ENCODE measurements around the gene UBTD1. TPM values are rescaled to one million over a fixed set of nuclear protein-coding genes. Genes with fewer than 3 reads are reported as not detected.
"Not testable (repeated sequence)": the region's sequence is repeated elsewhere in the genome, so short reads cannot be mapped to it uniquely, and the experiment has no call there.

UBTD1 gene
- total and polyA plus RNA-seq, 5 donors from 2014 or later = 0.22 to 2.2 (median 1.8) TPM

DNA sequence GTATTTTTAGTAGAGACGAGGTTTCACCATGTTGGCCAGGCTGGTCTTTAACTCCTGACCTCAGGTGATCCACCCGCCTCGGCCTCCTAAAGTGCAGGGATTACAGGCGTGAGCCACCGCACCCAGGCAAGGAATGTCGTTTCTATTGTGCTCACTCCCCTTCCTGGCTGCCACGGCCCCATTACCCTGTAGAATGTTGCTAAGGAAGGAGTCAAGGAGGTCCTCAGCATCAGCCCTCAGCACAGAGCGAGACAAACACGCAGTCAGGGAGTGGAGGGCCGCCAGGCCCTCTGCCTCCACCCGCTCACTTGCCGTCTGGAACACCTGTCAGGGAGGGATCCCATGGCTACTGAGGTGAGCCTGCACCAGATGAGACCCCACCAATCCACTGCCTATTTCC, 29.9 kb upstream of the UBTD1 start:
- H3K36me3 ChIP-seq (ENCODE audit: control insufficient read depth, insufficient read depth, low read length) = peaks cover 79% of the 10 kb centered on the region
- not testable (repeated sequence) for H3K4me1 Mint-ChIP-seq; ATAC-seq (ENCODE audit: low read depth in 2 of 2); H3K27ac ChIP-seq (ENCODE audit: insufficient read depth, low read length, poor library complexity, severe bottlenecking); H3K9me3 Mint-ChIP-seq; H3K27me3 Mint-ChIP-seq; H3K27me3 ChIP-seq (ENCODE audit: control insufficient read depth, insufficient read depth, low read length); H3K4me3 Mint-ChIP-seq; H3K4me1 ChIP-seq (ENCODE audit: control insufficient read depth, insufficient read depth, low read length, poor library complexity, severe bottlenecking); H3K4me3 ChIP-seq (ENCODE audit: low read depth, low read length); DNase-seq; H3K9me3 ChIP-seq (ENCODE audit: control insufficient read depth in 2 of 2, low read length in 2 of 2)
- peak overlapping the region in 2 of 3 donors; percentile 16 to 74 for H3K27ac Mint-ChIP-seq
- peaks cover 21% of the 10 kb centered on the region for H3K36me3 Mint-ChIP-seq

DNA sequence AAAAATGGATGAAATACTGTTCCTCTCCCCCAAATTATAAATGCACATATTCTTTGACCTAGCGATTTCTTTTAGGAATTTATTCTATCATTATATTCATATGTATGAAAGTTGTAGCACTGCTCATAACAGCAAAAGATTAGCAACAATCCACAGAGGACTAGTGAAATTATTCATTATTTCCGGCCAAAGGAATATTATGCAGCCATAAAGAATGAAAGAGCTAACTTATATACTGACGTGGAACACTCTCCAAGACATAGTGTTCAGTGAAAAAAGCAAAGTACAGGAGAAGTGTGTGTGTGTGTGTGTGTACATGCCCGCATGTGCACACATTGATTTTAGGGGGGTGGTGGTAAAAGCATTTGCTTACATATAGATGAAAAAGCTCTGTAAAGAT, 23.8 kb upstream of the UBTD1 start:
- ATAC-seq (ENCODE audit: low read depth in 2 of 2) (no peak), DNase-seq (no peak)
- Histone ChIP-seq H3K9me3 (ENCODE audit: control insufficient read depth in 2 of 2, low read length in 2 of 2) (no peaks in the 10 kb centered on the region), H3K4me3 (ENCODE audit: low read depth, low read length) (no peak overlapping the region), H3K4me1 (ENCODE audit: control insufficient read depth, insufficient read depth, low read length, poor library complexity, severe bottlenecking) (no peaks in the 10 kb centered on the region), H3K27ac (ENCODE audit: insufficient read depth, low read length, poor library complexity, severe bottlenecking) (no peak overlapping the region), H3K36me3 (ENCODE audit: control insufficient read depth, insufficient read depth, low read length) (peaks cover 83% of the 10 kb centered on the region), H3K27me3 (ENCODE audit: control insufficient read depth, insufficient read depth, low read length) (no peaks in the 10 kb centered on the region)
- H3K4me3 Mint-ChIP-seq = no peak overlapping the region
- H3K9me3 Mint-ChIP-seq = peaks cover 0 to 2% (median 0%) of the 10 kb centered on the region in 7 donors
- H3K36me3 Mint-ChIP-seq = peaks cover 50% of the 10 kb centered on the region
- peak overlapping the region in 1 of 3 donors; percentile 14 for H3K27ac Mint-ChIP-seq
- no peaks in the 10 kb centered on the region for H3K27me3 Mint-ChIP-seq
- peaks cover 0 to 4% (median 0%) of the 10 kb centered on the region in 4 donors for H3K4me1 Mint-ChIP-seq

DNA sequence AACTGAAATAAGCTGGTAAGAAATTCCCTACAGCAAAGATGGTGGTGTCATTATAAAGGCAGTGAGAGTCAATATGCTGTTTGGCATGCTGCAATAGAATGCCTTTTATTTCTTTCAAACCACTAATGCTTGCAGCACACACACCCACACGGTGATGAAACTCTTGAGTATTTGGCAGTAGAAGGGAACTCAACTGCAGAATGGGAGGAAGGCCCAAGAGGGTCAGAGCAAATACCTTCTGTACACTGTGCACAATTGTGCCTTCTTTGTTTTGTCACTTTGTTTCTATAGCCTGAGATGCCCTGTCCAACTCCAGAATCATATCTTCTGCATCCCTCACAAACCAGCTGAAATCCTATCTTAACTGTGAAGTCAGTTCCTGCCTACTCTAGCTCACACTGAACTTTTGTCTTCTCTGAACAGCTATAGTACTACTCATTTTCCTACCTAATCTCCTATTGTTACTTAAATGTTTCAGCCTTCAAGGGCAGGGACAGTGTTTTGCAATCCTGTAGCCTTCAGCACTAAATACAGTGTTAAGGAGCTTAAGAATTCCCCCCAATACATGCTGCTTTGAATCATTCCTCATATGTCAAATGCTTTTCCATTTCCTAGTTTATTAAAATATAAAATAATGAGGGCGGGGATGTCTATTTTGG, 22.7 kb upstream of the UBTD1 start:
- Mint-ChIP-seq H3K4me1 (peaks cover 0 to 6% (median 0%) of the 10 kb centered on the region in 4 donors), H3K9me3 (peaks cover 0 to 2% (median 0%) of the 10 kb centered on the region in 7 donors), H3K36me3 (peaks cover 58% of the 10 kb centered on the region), H3K27me3 (no peaks in the 10 kb centered on the region), H3K27ac (no peak overlapping the region), H3K4me3 (no peak overlapping the region)
- Histone ChIP-seq H3K9me3 (ENCODE audit: control insufficient read depth in 2 of 2, low read length in 2 of 2) (no peaks in the 10 kb centered on the region), H3K4me1 (ENCODE audit: control insufficient read depth, insufficient read depth, low read length, poor library complexity, severe bottlenecking) (no peaks in the 10 kb centered on the region), H3K27me3 (ENCODE audit: control insufficient read depth, insufficient read depth, low read length) (no peaks in the 10 kb centered on the region), H3K27ac (ENCODE audit: insufficient read depth, low read length, poor library complexity, severe bottlenecking) (no peak overlapping the region), H3K36me3 (ENCODE audit: control insufficient read depth, insufficient read depth, low read length) (peaks cover 84% of the 10 kb centered on the region), H3K4me3 (ENCODE audit: low read depth, low read length) (no peak overlapping the region)
- DNase-seq = no peak
- ATAC-seq (ENCODE audit: low read depth in 2 of 2) = no peak

DNA sequence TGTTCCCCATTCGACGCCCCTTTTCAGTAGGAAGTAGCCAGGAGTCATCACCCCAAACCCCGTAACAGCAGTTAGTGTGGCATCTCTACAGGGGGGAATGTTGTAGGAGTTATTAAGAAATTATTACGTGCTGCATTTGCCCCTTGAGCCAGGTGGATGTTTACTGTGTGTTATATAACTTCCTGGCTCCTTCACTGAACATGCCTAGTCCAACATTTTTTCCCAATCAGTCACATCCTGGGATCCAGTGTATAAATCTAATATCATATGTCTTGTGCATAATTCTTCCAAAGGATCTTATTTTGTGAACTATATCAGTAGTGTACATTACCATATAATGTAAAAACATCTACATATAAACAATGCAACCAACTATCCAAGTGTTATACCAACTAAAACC, 19.3 kb upstream of the UBTD1 start:
- H3K9me3 Mint-ChIP-seq; H3K4me1 Mint-ChIP-seq; H3K9me3 ChIP-seq (ENCODE audit: control insufficient read depth in 2 of 2, low read length in 2 of 2); DNase-seq; H3K4me3 ChIP-seq (ENCODE audit: low read depth, low read length); H3K27me3 Mint-ChIP-seq; H3K27ac ChIP-seq (ENCODE audit: insufficient read depth, low read length, poor library complexity, severe bottlenecking); ATAC-seq (ENCODE audit: low read depth in 2 of 2); H3K27me3 ChIP-seq (ENCODE audit: control insufficient read depth, insufficient read depth, low read length); H3K4me1 ChIP-seq (ENCODE audit: control insufficient read depth, insufficient read depth, low read length, poor library complexity, severe bottlenecking); H3K4me3 Mint-ChIP-seq: not testable (repeated sequence)
- Mint-ChIP-seq H3K27ac (peak overlapping the region in 1 of 3 donors; percentile 60), H3K36me3 (peaks cover 44% of the 10 kb centered on the region)
- peaks cover 84% of the 10 kb centered on the region for H3K36me3 ChIP-seq (ENCODE audit: control insufficient read depth, insufficient read depth, low read length)

DNA sequence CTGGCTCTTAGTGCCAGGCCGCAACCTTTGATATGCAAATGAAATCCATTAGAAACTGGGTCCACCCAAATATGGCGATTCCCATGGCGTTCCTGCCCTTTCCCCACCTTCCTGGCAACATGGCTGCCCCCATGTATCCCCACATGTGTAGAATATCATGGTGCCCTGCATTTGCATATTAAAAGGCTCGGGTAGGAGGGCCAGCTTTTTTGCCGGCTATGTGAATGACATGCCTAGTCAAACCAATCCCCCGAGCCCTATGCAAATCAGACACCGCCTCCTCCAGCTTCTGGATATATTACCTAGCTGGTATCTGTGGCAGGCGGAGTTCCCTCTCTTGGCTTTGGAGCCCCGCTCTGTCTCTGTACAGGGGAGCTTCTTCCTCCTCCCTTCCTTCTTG, 18.8 kb upstream of the UBTD1 start:
- Mint-ChIP-seq H3K9me3 (peaks cover 0 to 1% (median 0%) of the 10 kb centered on the region in 7 donors), H3K4me3 (no peak overlapping the region), H3K4me1 (peaks cover 0 to 9% (median 0%) of the 10 kb centered on the region in 4 donors), H3K27me3 (no peaks in the 10 kb centered on the region), H3K27ac (no peak overlapping the region), H3K36me3 (peaks cover 40% of the 10 kb centered on the region)
- Histone ChIP-seq H3K27ac (ENCODE audit: insufficient read depth, low read length, poor library complexity, severe bottlenecking) (no peak overlapping the region), H3K4me3 (ENCODE audit: low read depth, low read length) (no peak overlapping the region), H3K4me1 (ENCODE audit: control insufficient read depth, insufficient read depth, low read length, poor library complexity, severe bottlenecking) (no peaks in the 10 kb centered on the region), H3K27me3 (ENCODE audit: control insufficient read depth, insufficient read depth, low read length) (no peaks in the 10 kb centered on the region), H3K36me3 (ENCODE audit: control insufficient read depth, insufficient read depth, low read length) (peaks cover 81% of the 10 kb centered on the region), H3K9me3 (ENCODE audit: control insufficient read depth in 2 of 2, low read length in 2 of 2) (no peaks in the 10 kb centered on the region)
- no peak for DNase-seq
- ATAC-seq (ENCODE audit: low read depth in 2 of 2) = no peak

DNA sequence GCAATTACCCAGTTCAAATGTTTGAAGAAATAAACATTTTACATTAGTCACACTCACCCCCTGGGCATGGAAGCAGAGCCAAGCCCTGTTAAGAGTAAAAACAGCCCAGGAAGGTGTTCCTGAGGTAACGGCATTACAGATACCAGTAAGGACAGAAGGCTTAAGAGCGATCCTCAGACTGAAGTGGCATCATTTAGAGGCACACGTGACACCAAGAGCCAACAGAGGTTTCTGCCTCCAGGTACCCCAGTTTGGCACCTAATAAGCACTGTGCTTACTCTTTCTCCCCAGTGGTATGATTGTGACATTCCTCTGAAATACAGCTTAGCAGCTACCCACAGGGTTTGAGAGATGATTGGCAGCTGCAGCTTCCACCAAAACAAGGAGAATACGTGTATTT, 17.7 kb upstream of the UBTD1 start:
- no peaks in the 10 kb centered on the region for H3K9me3 Mint-ChIP-seq
- H3K4me1 Mint-ChIP-seq = peaks cover 0 to 15% (median 3%) of the 10 kb centered on the region in 4 donors
- H3K4me3 ChIP-seq (ENCODE audit: low read depth, low read length) = no peak overlapping the region
- no peak overlapping the region for H3K27ac ChIP-seq (ENCODE audit: insufficient read depth, low read length, poor library complexity, severe bottlenecking)
- no peaks in the 10 kb centered on the region for H3K4me1 ChIP-seq (ENCODE audit: control insufficient read depth, insufficient read depth, low read length, poor library complexity, severe bottlenecking)
- no peaks in the 10 kb centered on the region for H3K9me3 ChIP-seq (ENCODE audit: control insufficient read depth in 2 of 2, low read length in 2 of 2)
- H3K27me3 ChIP-seq (ENCODE audit: control insufficient read depth, insufficient read depth, low read length) = no peaks in the 10 kb centered on the region
- no peaks in the 10 kb centered on the region for H3K27me3 Mint-ChIP-seq
- H3K4me3 Mint-ChIP-seq = no peak overlapping the region
- no peak for ATAC-seq (ENCODE audit: low read depth in 2 of 2)
- peaks cover 73% of the 10 kb centered on the region for H3K36me3 ChIP-seq (ENCODE audit: control insufficient read depth, insufficient read depth, low read length)
- no peak for DNase-seq
- peak overlapping the region in 1 of 3 donors; percentile 43 for H3K27ac Mint-ChIP-seq
- peaks cover 35% of the 10 kb centered on the region for H3K36me3 Mint-ChIP-seq

DNA sequence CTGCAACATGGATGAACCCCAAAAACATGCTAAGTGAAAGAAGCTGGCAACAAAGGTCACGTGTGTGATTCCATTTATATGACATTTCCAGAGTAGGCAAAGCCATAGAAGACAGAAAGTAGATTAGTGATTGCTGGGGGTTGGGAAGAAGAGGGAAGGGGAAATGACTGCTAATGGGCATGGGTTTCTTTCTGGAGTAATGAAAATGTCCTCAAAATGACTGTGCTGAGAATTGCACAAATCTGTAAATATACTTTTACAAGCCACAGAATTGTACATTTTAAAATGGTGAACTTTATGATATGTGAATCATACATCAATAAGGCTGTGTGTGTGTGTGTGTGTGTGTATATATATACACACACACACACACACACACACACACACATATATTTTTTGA, 16.3 kb upstream of the UBTD1 start:
- H3K27ac Mint-ChIP-seq = no peak overlapping the region
- no peak for ATAC-seq (ENCODE audit: low read depth in 2 of 2)
- no peaks in the 10 kb centered on the region for H3K9me3 Mint-ChIP-seq
- H3K36me3 Mint-ChIP-seq = peaks cover 23% of the 10 kb centered on the region
- no peak overlapping the region for H3K4me3 Mint-ChIP-seq
- Histone ChIP-seq H3K27ac (ENCODE audit: insufficient read depth, low read length, poor library complexity, severe bottlenecking) (no peak overlapping the region), H3K9me3 (ENCODE audit: control insufficient read depth in 2 of 2, low read length in 2 of 2) (no peaks in the 10 kb centered on the region), H3K4me1 (ENCODE audit: control insufficient read depth, insufficient read depth, low read length, poor library complexity, severe bottlenecking) (no peaks in the 10 kb centered on the region), H3K36me3 (ENCODE audit: control insufficient read depth, insufficient read depth, low read length) (peaks cover 60% of the 10 kb centered on the region), H3K27me3 (ENCODE audit: control insufficient read depth, insufficient read depth, low read length) (no peaks in the 10 kb centered on the region), H3K4me3 (ENCODE audit: low read depth, low read length) (no peak overlapping the region)
- no peaks in the 10 kb centered on the region for H3K27me3 Mint-ChIP-seq
- no peak for DNase-seq
- peaks cover 4 to 18% (median 8%) of the 10 kb centered on the region in 4 donors for H3K4me1 Mint-ChIP-seq

DNA sequence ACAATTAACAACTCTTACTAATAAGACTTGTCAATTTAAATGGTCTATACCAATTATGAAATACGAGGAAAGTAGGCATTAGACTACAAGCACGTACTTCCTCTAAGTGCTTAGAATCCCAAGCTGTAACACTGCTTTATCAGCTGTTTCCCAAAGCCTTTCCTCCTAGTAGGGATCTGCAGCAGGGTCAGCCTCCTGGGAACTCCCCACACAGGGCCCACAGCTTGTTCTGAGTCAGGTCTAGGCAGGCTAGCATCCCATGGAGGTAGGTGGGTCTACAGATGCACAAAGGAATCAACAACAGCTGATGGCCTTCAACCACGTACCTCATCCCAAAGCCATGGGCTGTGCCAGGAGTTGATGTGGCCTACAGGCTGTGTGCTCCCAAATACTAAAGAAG, 15.2 kb upstream of the UBTD1 start:
- H3K9me3 ChIP-seq (ENCODE audit: control insufficient read depth in 2 of 2, low read length in 2 of 2) = no peaks in the 10 kb centered on the region
- H3K27ac Mint-ChIP-seq = no peak overlapping the region
- ATAC-seq (ENCODE audit: low read depth in 2 of 2) = no peak

More for the DNA sequence above, 15.2 kb upstream of the UBTD1 start:
- Histone ChIP-seq H3K4me1 (ENCODE audit: control insufficient read depth, insufficient read depth, low read length, poor library complexity, severe bottlenecking) (peaks cover under 1% of the 10 kb centered on the region), H3K27me3 (ENCODE audit: control insufficient read depth, insufficient read depth, low read length) (no peaks in the 10 kb centered on the region), H3K4me3 (ENCODE audit: low read depth, low read length) (no peak overlapping the region), H3K27ac (ENCODE audit: insufficient read depth, low read length, poor library complexity, severe bottlenecking) (no peak overlapping the region), H3K36me3 (ENCODE audit: control insufficient read depth, insufficient read depth, low read length) (peaks cover 49% of the 10 kb centered on the region)
- H3K36me3 Mint-ChIP-seq = peaks cover 23% of the 10 kb centered on the region
- peaks cover 7 to 17% (median 11%) of the 10 kb centered on the region in 4 donors for H3K4me1 Mint-ChIP-seq
- no peak for DNase-seq
- H3K4me3 Mint-ChIP-seq = no peak overlapping the region
- no peaks in the 10 kb centered on the region for H3K27me3 Mint-ChIP-seq
- no peaks in the 10 kb centered on the region for H3K9me3 Mint-ChIP-seq
